HG03196 (cell line): ENCODE measurements around the gene ZDHHC14.

Experiments used
- ATAC-seq: cut with Tn5 transposase; IDR thresholded peaks from one replicate; pipeline ENCODE4 v1.9.1; 2021; ENCODE audit not compliant: unreplicated experiment

The ZDHHC14 gene

GRCh38 chr6:157609556-157609955 lies 228.6 kb downstream of the ZDHHC14 start:
- no peak for ATAC-seq

GRCh38 chr6:157610451-157610999 lies 229.5 kb downstream of the ZDHHC14 start:
- no peak for ATAC-seq

- ATAC-seq: no peak
Measured at GRCh38 chr6:157611406-157611805, 230.4 kb downstream of the ZDHHC14 start.

- ATAC-seq: no peak
Measured at GRCh38 chr6:157613011-157613522, 232.1 kb downstream of the ZDHHC14 start.

- ATAC-seq: peak; percentile 59
Measured at GRCh38 chr6:157614026-157614568, 233.1 kb downstream of the ZDHHC14 start.

- no peak for ATAC-seq
Measured at GRCh38 chr6:157615420-157615769, 234.4 kb downstream of the ZDHHC14 start.

GRCh38 chr6:157615951-157616350 lies 235.0 kb downstream of the ZDHHC14 start:
- ATAC-seq: no peak

- no peak for ATAC-seq
Measured at GRCh38 chr6:157620944-157621343, 240.0 kb downstream of the ZDHHC14 start.

- no peak for ATAC-seq
Measured at GRCh38 chr6:157621406-157621805, 240.4 kb downstream of the ZDHHC14 start.

- no peak for ATAC-seq
Measured at GRCh38 chr6:157622427-157622826, 241.4 kb downstream of the ZDHHC14 start.

GRCh38 chr6:157625111-157625510 lies 244.1 kb downstream of the ZDHHC14 start:
- ATAC-seq: no peak

- no peak for ATAC-seq
Measured at GRCh38 chr6:157625764-157626163, 244.8 kb downstream of the ZDHHC14 start.

- no peak for ATAC-seq
Measured at GRCh38 chr6:157627195-157627966, 246.4 kb downstream of the ZDHHC14 start.

GRCh38 chr6:157628463-157628862 lies 247.5 kb downstream of the ZDHHC14 start:
- ATAC-seq: no peak

GRCh38 chr6:157629220-157629619 lies 248.2 kb downstream of the ZDHHC14 start:
- ATAC-seq: no peak

GRCh38 chr6:157630463-157631080 lies 249.6 kb downstream of the ZDHHC14 start:
- ATAC-seq: no peak

GRCh38 chr6:157631412-157631811 lies 250.4 kb downstream of the ZDHHC14 start:
- no peak for ATAC-seq

GRCh38 chr6:157631838-157632614 lies 251.0 kb downstream of the ZDHHC14 start:
- ATAC-seq: no peak

- ATAC-seq: no peak
Measured at GRCh38 chr6:157632821-157633220, 251.8 kb downstream of the ZDHHC14 start.

- ATAC-seq: no peak
Measured at GRCh38 chr6:157634546-157634945, 253.6 kb downstream of the ZDHHC14 start.
